ENCODE results near the gene PDE3A. TPM values are rescaled to one million over a fixed set of nuclear protein-coding genes. Genes with fewer than 3 reads are reported as not detected.
"Not testable (repeated sequence)": the region's sequence is repeated elsewhere in the genome, so short reads cannot be mapped to it uniquely, and the experiment has no call there.

Gene PDE3A
- total RNA-seq, 1 donor from 2014 or later, result 132 TPM

- intact Hi-C loops (cut with DNase I), result loop anchor here (5.0 kb wide), 3 partner anchors 76 to 374 kb away; no protein-coding TSS in a partner anchor
- no peak for DNase-seq (ENCODE audit: low spot score)
Measured at GRCh38 chr12:20370866-20371519, 2.7 kb downstream of the PDE3A start.

- no peak for DNase-seq (ENCODE audit: low spot score)
- intact Hi-C loops (cut with DNase I), result loop anchor here (5.0 kb wide), 3 partner anchors 75 to 375 kb away; no protein-coding TSS in a partner anchor
Measured at GRCh38 chr12:20372326-20373096, 4.2 kb downstream of the PDE3A start.

GRCh38 chr12:20374795-20375194, 6.5 kb downstream of the PDE3A start:
- no peak for DNase-seq (ENCODE audit: low spot score)
- intact Hi-C loops (cut with DNase I), result loop anchor here (5.0 kb wide), 3 partner anchors 73 to 377 kb away; no protein-coding TSS in a partner anchor

- intact Hi-C loops (cut with DNase I), result no loop called here
Measured at GRCh38 chr12:20375560-20375959, 7.2 kb downstream of the PDE3A start.

GRCh38 chr12:20376984-20377383, 8.6 kb downstream of the PDE3A start:
- DNase-seq (ENCODE audit: low spot score), result no peak
- intact Hi-C loops (cut with DNase I), result no loop called here

More at GRCh38 chr12:20375560-20375959, 7.2 kb downstream of the PDE3A start:
- no peak for DNase-seq (ENCODE audit: low spot score)

- intact Hi-C loops (cut with DNase I), result no loop called here
- no peak for DNase-seq (ENCODE audit: low spot score)
Measured at GRCh38 chr12:20377750-20378149, 9.4 kb downstream of the PDE3A start.

GRCh38 chr12:20382117-20382516, 13.8 kb downstream of the PDE3A start:
- intact Hi-C loops (cut with DNase I), result no loop called here
- DNase-seq (ENCODE audit: low spot score), result no peak

- intact Hi-C loops (cut with DNase I), result no loop called here
Measured at GRCh38 chr12:20383612-20384011, 15.3 kb downstream of the PDE3A start.

GRCh38 chr12:20384836-20385235, 16.5 kb downstream of the PDE3A start:
- DNase-seq (ENCODE audit: low spot score); intact Hi-C loops (cut with DNase I): not testable (repeated sequence)

More at GRCh38 chr12:20383612-20384011, 15.3 kb downstream of the PDE3A start:
- DNase-seq (ENCODE audit: low spot score), result no peak

GRCh38 chr12:20390846-20391245, 22.5 kb downstream of the PDE3A start:
- no peak for DNase-seq (ENCODE audit: low spot score)
- intact Hi-C loops (cut with DNase I), result no loop called here

- intact Hi-C loops (cut with DNase I), result no loop called here
- no peak for DNase-seq (ENCODE audit: low spot score)
Measured at GRCh38 chr12:20392339-20392738, 24.0 kb downstream of the PDE3A start.

- no peak for DNase-seq (ENCODE audit: low spot score)
- intact Hi-C loops (cut with DNase I), result no loop called here
Measured at GRCh38 chr12:20393707-20394106, 25.4 kb downstream of the PDE3A start.

- DNase-seq (ENCODE audit: low spot score), result no peak
- intact Hi-C loops (cut with DNase I), result no loop called here
Measured at GRCh38 chr12:20395791-20396550, 27.6 kb downstream of the PDE3A start.

GRCh38 chr12:20398686-20399085, 30.3 kb downstream of the PDE3A start:
- intact Hi-C loops (cut with DNase I), result no loop called here
- DNase-seq (ENCODE audit: low spot score), result no peak

GRCh38 chr12:20400003-20400402, 31.7 kb downstream of the PDE3A start:
- intact Hi-C loops (cut with DNase I), result no loop called here
- DNase-seq (ENCODE audit: low spot score), result no peak

GRCh38 chr12:20403230-20403629, 34.9 kb downstream of the PDE3A start:
- no peak for DNase-seq (ENCODE audit: low spot score)
- intact Hi-C loops (cut with DNase I), result no loop called here

- DNase-seq (ENCODE audit: low spot score), result no peak
Measured at GRCh38 chr12:20404576-20405346, 36.4 kb downstream of the PDE3A start.

GRCh38 chr12:20409607-20410377, 41.5 kb downstream of the PDE3A start:
- no peak for DNase-seq (ENCODE audit: low spot score)
- intact Hi-C loops (cut with DNase I), result no loop called here

More at GRCh38 chr12:20404576-20405346, 36.4 kb downstream of the PDE3A start:
- intact Hi-C loops (cut with DNase I), result no loop called here

- intact Hi-C loops (cut with DNase I), result no loop called here
- no peak for DNase-seq (ENCODE audit: low spot score)
Measured at GRCh38 chr12:20410734-20411133, 42.4 kb downstream of the PDE3A start.
